GM20000 (cell line): ENCODE results near the gene LIG1.

Experiments used
- DNase-seq: peaks from one replicate; pipeline ENCODE4 v3.0.0; 2012; ENCODE audit warnings: low spot score
- TF ChIP-seq, protein P1 (sequence below): IDR thresholded peaks from 2 replicates; pipeline ENCODE4 v1.5.1; 2012; ENCODE audit warnings: mild to moderate bottlenecking, control low read depth; ENCODE audit errors: extremely low read depth, missing control alignments

Gene LIG1

GRCh38 chr19:48168689-48169088 lies 1.5 kb downstream of the LIG1 start:
- DNase-seq = no peak
- TF ChIP-seq, protein P1, sequence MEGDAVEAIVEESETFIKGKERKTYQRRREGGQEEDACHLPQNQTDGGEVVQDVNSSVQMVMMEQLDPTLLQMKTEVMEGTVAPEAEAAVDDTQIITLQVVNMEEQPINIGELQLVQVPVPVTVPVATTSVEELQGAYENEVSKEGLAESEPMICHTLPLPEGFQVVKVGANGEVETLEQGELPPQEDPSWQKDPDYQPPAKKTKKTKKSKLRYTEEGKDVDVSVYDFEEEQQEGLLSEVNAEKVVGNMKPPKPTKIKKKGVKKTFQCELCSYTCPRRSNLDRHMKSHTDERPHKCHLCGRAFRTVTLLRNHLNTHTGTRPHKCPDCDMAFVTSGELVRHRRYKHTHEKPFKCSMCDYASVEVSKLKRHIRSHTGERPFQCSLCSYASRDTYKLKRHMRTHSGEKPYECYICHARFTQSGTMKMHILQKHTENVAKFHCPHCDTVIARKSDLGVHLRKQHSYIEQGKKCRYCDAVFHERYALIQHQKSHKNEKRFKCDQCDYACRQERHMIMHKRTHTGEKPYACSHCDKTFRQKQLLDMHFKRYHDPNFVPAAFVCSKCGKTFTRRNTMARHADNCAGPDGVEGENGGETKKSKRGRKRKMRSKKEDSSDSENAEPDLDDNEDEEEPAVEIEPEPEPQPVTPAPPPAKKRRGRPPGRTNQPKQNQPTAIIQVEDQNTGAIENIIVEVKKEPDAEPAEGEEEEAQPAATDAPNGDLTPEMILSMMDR = no peak

DNA sequence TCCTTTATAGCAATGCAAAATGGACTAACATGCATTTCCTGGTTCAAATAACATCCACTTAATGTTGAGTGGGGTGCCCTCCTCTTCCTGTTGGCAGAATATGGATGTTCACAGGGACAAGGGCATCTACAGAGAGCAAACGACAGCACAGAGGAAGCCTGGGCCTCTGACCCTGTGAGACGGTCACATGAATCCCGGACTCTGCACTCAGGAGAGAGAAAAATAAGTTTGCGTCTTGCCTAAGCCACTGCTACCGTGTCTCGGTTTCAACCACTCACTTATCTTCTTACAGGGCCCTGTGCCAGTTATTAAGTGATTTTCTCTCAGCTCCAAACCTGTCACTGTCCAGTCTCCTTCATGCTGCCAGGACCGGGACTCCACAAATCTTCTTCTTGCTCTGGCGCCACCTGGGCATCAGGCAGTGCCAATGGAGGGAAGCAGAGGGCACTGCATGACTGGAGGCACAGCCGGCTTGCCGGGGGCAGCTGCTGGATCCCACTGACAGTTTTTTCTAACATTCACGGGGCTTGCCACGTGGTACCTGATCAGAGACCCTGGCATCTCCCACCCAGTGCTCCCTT lies 11.8 kb downstream of the LIG1 start:
- no peak for DNase-seq

DNA sequence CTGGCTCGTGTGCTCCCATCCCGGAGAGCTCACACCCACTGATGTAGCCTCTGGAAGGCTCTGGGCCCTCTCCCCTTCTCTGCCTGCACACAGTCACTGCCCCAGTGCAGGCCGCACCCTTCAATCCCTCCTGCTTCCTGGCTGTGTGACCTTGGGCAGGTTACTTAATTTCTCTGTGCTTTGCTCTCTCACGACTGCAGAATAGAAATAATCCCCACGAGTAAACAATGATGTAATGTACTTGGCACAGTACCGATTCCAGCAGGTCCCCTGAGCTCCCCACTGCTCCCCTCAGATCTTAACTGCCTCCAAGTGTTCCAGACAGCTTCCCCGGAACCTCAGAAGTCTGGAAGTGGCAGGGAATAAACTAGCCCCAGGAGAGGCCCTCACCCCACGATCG lies 16.1 kb downstream of the LIG1 start:
- TF ChIP-seq, protein P1 = no peak
- DNase-seq = no peak

More for the DNA sequence above, 11.8 kb downstream of the LIG1 start:
- TF ChIP-seq, protein P1 = no peak

DNA sequence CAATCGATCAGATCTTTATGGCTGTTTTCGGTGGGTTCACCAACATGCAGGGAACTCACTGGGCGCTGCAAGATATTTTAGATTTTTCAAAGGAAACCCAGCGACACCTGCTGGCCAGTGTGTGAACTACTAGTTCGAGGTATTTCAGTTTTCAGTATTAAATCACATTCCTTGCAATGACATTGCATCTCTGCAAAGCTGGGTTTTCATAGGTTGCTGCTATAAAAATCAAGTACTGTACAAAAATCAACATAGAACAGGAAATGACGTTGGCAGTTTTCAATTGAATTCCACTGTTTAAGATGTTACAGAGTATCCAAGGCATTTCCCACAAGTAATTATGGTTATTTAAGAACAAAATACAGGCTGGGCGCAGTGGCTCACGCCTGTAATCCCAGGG lies 17.6 kb downstream of the LIG1 start:
- peak; percentile 69 for DNase-seq
- TF ChIP-seq, protein P1 = peak; percentile 56

DNA sequence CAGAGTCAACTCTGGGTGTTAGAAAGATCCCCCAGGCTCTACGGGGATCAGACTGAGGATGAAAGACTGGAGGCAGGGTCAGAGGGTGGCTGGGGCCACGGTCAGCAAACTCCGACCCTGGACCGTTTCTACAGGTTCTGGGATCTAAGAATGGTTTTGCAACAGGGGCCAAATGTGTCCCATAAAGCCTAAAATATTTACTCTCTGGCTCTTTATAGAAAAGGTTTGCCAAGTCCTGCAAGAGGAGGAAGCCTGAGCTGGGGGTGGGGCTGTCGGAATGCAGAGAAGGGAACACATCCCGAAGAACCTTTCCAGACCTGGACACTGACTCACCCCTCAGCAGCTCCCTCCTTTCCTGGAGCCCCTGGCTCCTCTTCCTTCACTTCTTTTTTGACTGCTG lies 20.7 kb downstream of the LIG1 start:
- no peak for DNase-seq
- TF ChIP-seq, protein P1 = no peak

- no peak for DNase-seq
- TF ChIP-seq, protein P1 = no peak
Observed at GRCh38 chr19:48148576-48148975, 21.6 kb downstream of the LIG1 start.

DNA sequence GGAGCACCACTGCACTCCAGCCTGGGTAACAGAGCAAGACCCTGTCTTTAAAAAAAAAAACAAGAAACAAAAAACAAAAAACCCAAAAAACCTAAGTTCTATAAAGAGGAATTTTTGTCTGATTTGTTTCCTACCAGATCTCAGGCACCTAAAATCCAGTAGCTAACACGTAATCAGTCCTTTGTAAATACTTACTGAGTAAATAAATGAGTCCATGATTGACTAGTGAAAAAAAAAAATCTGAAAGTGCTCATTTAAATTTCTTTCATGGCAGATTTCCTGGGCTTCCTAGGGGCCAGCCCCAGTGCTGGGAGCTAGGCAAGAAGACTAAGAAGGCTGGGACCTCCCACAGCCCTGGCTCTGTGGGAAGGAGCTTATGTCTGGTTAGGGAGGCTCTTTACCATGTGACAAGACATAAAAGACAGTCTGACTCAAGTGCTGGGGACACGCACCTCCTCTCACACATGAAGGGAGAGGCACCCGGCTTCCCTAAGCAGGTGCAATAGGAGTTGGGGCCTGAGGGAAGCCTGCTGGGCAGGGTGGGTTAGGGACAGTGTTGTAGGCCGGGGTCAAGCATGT lies 22.5 kb downstream of the LIG1 start:
- no peak for DNase-seq
- TF ChIP-seq, protein P1 = no peak
